ENCODE data around the gene GAGE12J. TPM values are rescaled to one million over a fixed set of nuclear protein-coding genes. Genes with fewer than 3 reads are reported as not detected.
"Not testable (repeated sequence)": the region's sequence is repeated elsewhere in the genome, so short reads cannot be mapped to it uniquely, and the experiment has no call there.

The GAGE12J gene, protein sequence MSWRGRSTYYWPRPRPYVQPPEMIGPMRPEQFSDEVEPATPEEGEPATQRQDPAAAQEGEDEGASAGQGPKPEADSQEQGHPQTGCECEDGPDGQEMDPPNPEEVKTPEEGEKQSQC
- not detected in 2 replicates for total RNA-seq
- not detected for polyA plus RNA-seq (2012)

DNA sequence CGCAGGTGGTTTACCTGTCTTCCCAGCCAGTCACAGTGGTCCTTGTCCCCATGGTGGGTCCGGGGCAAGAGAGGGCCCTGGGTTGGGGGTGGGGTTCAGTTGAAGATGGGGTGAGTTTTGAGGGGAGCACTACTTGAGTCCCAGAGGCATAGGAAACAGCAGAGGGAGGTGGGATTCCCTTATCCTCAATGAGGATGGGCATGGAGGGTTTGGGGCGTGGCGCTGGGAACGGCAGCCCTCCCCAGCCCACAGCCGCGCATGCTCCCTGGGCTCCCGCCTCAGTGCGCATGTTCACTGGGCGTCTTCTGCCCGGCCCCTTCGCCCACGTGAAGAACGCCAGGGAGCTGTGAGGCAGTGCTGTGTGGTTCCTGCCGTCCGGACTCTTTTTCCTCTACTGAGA lies at the start of gene GAGE12J:
Gene GAGE12J (plus strand): TSS at position 301 of the 400 bp plus-strand sequence. CDS start 1,157 bp downstream, outside the sequence.
- not testable (repeated sequence) for DNase-seq (ENCODE audit: low read depth)

DNA sequence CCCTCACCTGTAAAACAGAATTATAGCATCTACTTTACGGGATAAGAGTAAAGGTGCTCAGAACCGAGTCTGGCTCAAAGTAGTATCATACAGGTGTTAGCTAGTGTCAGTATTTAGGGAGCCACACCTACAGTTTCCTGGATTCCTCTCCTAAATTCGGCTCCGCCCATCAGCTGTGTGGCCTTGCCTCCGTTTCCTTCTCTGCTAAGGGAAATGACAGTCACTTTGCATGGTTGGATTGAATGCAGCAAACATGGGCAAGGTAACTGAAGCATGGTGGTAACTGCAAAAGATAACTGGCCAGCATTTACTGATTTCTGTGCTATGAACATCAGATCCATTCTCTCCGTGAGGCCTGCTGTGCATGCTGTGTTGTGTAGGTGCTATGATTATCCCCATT lies 49.4 kb upstream of the GAGE12J start:
- DNase-seq (ENCODE audit: low read depth) = no peak

DNA sequence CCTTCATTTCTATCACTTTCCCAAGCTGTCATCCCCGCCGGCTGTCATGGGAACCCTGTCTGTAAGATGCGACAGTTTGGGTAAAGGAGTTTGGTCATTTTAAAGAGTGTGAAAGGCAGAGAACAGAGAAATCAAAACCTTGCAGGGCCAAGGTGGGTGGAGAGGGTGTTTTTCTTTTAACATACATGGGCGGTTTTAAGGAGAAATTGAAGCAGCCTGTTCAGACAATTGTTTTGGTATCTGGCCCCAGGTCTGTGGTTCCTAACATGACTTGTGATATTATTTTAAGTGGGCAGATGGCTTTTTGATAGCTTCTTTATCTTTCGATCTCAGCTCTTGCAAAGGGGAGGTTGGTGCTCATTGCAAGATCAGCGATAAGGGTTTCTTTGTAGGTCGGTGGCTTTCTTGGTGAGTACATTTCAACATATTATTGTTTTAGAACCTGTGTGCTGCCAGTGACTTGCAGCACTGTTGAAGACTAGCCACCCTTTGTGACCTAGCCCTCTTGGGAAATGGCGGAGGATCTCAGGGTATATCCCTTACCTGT lies 48.6 kb upstream of the GAGE12J start:
- DNase-seq (ENCODE audit: low read depth) = no peak

DNA sequence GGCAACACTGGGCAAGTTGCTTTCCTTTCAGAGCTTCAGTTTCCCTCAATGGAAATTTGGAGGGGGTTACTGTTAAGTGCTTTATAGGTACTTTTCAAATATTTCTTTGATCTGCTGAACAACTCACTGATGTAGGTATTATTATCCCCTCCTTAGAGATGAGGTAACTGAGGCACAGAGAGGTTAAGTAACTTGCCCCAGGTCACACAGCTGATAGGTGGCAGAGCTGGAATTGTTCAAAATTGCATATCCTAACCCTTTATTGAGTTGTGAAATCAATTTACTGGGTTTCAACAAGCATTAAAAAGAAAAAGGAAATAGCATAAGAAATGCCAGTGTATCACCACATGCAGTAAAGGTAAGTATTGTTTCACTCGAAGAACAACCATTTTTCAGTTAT lies 45.6 kb upstream of the GAGE12J start:
- DNase-seq (ENCODE audit: low read depth) = no peak

DNA sequence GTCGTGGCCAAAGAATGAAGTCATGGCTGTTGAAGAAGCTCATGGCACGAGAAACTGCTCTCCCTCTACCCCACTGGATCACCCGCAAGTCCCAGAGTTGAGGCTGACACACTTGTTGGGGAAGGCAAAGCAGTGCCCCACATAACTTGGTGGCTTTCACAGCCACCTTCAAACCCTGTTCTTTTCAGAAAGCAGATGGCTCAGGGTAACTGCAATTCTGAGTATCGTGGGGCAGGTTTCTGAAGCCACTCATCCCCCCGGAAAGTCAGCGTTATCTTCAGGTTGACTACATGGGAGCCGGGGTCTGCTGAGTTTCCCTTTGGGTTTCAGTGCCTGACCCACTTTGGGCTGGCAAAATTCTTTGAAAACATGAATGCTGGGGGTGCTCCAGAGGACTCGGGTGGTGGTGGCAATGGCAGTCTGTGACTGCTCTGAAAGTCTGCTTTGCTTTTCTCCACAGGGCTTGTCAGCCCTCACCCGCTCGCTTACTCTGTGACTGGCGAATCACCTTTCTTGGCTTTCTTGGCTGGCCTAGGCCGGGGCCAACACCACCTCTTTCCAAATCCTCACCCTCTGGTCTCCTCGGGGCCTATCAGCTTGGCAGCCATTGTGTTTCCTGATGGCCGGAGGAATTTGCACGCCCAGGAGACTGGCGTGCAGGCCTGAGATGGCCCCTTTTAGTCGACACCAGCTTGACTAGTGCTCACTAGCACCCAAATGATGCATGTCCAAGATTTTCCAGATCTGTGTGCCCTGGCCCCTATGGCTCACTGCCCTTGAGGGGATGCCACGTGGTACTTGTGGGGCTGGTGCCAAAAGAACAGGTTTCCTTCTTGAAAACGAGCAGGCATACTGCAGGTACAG lies 44.9 kb upstream of the GAGE12J start:
- DNase-seq (ENCODE audit: low read depth) = no peak

DNA sequence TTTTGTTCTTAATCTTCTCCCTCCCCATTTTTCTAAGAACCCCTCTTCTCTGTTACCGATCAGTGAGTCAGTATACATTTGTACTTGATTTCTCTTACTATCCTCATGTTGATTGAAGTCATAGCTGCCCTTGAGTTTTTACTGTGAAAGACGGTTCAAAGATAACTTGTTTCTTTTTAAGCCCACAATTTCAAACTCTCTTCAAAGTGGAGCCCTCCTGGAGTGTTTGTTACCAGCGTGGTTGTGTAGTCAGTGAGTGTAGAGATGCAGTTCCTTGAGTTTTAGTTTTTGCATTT lies 44.4 kb upstream of the GAGE12J start:
- no peak for DNase-seq (ENCODE audit: low read depth)

DNA sequence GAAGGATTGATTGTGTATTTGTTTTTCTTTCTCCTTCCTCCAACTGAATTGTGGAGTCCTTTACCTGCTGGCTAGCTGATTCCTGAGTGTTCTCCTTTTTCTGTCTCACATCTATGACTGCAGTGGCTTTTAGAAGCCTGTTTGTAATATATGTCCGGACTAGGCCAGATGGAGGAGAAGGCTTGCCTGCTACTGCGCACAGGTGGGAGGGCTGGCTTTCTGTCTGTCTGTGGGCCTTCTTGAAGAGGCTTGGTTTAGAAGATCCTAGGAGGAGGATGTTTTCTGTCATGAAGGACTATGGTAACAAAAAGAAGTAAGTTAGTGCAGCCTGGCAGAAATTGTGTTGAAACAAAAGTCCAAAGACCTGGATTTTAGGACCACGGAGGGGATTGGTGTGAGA lies 43.8 kb upstream of the GAGE12J start:
- no peak for DNase-seq (ENCODE audit: low read depth)

DNA sequence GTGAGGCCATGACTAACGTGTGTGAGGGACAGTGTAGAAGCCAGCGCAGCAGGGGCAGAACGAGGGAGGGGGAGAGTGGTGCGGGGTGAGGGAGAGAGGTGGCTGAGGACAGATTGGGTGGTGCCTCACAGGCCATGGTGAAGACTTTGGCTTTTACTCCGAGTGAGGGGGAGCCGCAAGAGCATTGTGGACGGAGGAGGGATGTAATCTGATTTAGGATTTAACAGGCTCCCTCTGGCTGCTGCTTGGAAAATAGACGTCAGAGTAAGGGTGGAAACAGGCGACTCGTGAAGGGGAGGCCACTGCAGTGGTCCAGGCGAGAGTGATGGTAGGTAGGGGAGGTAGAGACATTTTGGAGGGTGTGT lies 39.2 kb upstream of the GAGE12J start:
- peak; percentile 11 for DNase-seq (ENCODE audit: low read depth)

DNA sequence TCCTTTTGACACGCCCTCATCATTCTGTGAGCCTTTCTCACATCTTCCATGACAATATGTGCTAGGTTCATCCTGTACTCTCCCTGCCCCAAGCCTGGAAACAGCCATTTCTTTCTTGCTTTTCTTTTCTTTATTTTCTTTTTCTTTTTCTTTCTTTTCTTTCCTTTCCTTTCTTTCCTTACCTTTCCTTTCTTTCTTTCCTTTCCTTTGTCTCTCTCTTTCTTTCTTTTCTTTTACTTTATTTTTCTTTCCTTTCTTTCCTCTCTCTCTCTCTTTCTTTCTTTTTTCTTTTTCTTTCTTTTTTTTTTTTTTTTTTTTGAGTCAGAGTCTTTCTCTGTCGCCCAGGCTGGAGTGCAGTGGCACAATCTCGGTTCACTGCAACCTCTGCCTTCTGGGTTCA lies 37.6 kb upstream of the GAGE12J start:
- DNase-seq (ENCODE audit: low read depth) = no peak

DNA sequence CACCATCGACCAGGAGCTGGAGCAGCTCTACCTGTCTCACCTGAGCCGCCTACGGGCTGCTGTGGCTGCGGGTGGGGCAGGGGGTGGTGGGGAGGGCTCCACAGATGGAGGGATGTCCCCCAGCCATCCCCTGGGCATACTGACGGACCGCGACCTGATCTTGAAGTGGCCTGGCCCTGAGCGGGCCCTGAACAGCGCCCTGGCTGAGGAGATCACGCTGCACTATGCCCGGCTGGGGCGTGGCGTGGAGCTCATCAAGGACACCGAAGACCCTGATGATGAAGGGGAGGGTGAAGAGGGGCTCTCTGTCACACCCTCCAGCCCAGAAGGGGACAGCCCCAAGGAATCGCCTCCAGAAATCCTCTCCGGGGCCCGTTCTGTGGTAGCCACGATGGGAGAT lies 35.7 kb upstream of the GAGE12J start:
- no peak for DNase-seq (ENCODE audit: low read depth)

DNA sequence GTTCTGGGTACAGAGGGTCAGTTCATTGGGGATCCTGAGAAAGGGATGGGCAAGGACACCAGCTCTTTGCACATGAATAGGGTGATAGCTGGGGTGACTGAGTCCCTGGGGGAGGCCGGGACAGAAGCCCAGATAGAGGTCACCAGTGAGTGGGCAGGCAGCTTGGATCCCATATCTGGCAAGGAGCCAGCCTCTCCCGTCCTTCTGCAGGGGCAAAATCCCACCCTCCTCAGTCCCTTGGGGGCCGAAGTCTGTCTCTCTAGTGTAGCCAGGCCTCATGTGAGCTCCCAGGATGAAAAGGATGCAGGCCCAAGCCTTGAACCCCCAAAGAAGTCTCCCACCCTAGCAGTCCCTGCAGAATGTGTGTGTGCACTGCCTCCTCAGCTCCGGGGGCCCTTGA lies 35.3 kb upstream of the GAGE12J start:
- DNase-seq (ENCODE audit: low read depth) = no peak

DNA sequence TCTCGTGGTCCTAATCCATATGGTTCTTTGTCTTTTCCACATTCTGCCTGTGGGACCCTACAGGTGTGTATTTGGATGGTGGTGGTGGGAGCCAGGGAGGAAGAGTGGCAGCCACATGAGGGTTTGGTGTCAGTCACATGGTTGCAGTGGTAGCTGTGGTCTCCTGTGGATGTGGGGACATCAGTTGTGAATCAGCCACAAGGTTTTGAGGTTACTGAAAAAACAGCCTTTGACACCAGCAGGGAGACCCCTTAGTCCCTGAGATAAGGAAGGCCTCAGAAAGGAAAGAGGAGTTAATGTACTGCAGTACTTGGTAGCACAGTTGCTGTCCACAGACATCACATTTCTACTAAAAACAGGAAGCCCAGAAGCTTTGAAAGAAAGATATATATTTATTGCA lies 34.2 kb upstream of the GAGE12J start:
- DNase-seq (ENCODE audit: low read depth) = no peak

DNA sequence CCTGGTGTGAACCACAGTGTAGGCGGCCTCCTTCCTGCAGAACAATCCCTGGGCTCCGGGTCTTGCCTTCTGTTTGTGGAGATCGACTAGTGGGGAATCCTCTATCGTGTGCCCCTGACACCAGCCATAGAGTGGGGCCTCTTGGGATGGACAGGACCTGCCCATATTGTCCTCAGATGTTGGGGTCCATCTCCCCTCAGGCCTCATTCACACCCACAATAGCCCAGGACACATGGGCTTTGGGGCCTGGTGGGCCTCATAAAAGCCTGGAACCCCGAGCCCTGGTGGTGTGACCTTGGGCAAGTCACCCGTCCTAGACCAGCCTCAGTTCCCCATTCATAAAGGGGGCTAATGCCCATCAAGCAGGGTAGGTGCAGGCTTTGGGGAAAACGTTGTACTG lies 31.6 kb upstream of the GAGE12J start:
- no peak for DNase-seq (ENCODE audit: low read depth)

DNA sequence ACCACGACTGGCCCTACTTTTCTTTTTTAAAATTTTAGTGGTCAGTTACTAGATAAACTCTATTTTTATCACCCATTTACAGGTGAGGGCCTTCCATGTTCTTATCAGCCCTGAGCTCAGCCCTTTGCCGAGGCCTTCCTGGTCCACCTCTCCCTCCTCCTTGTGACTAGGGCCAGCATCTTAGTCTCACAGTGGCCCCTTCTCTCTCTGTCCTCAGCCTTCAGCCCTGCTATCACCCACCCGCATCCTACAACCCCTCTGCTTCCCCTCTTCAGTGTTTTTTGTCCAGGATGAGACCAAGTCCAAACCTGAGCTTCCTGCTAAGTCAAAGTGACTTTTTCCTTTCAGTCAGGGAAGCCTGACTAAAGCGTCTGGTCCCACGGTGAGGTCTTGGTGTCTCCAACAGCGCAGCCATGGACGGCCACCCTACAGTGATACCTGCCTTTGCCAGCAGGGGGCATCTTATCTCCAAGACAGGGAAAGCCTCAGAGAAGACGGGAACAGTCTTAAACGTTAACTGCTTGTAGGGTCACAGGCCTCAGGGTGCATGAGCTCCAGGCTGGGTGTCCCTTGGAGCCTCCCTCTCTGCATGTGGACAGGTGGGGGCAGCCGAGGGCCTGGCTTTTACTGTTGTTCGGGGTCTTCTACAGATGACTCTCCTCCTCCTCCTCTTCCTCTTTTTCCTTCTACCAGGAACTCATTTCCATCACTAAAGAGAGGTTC lies 30.1 kb upstream of the GAGE12J start:
- DNase-seq (ENCODE audit: low read depth) = peak; percentile 60

DNA sequence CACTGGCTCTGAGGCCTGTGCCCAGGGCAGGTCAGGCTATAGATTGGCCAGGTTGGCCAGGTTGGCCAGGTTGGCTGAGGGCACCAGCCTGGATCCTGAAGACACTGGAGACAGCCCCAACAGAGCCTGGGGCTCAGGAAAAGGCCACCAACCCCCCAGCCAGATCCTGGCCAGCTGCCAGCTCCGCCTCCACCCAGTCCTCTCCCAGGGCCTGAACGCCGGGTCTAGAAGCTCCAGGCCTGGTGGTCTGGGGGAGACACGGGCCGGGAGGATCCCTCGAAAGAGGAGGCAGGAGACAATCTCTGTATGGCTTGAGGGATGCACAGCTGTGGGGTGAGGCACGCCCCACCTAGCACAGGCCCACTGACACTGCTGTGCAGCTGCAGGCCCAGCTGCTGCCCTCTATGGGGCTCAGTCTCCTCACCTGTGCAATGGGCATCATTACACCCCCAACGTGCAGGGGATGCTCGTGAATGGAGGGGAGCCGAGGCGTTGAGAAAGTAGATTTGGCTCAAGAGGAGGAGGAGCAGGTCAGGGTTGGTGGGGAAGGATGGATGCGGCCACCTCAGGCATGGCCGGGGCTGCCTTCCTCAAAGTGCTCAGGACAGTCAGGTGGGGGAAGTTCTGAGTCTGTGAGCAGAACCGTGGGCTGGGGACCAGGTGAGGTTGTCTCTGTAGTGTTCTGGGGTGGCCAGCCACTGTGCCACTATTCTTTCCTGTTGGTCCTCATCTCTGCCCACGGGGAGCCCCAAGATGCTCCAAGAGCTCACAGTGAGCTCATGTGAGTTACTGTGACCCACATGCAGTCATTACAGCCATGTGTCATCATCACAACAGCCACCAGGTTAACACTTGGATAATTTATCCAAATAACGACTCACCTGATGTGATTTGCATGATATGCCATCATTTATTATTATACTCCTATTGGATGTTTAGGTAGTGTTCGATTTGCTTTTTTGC lies 29.2 kb upstream of the GAGE12J start:
- no peak for DNase-seq (ENCODE audit: low read depth)

DNA sequence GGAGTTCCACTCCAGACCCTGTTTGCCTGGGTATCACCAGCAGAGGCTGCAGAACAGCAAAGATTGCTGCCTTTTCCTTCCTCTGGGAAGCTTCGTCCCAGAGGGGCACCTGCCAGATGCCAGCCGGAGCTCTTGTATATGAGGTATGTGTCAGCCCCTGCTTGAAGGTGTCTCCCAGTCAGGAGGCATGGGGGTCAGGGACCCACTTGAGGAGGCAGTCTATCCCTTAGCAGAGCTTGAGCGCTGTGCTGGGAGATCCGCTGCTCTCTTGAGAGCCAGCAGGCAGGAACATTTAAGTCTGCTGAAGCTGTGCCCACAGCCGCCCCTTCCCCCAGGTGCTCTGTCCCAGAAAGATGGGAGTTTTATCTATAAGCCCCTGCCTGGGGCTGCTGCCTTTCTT lies 22.5 kb upstream of the GAGE12J start:
- not testable (repeated sequence) for DNase-seq (ENCODE audit: low read depth)

DNA sequence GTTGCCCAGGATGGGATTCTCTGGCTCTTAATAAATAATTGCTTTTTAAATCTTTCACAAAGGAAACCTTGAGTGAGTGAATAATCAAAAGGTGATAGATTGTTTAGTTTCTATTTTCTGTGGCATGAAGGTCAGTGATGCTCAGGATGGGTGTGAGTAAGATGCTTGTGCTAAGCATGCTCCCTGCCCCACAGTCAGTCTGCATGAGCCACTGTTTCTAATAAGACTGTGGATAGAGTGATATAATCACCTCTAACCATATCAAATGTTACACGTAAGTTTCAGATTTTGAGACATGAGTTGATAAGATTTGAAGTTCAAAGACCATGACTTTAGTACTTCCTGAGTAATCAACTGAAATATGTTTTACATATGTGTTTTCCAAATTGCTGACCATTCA lies 21.1 kb upstream of the GAGE12J start:
- DNase-seq (ENCODE audit: low read depth) = no peak

DNA sequence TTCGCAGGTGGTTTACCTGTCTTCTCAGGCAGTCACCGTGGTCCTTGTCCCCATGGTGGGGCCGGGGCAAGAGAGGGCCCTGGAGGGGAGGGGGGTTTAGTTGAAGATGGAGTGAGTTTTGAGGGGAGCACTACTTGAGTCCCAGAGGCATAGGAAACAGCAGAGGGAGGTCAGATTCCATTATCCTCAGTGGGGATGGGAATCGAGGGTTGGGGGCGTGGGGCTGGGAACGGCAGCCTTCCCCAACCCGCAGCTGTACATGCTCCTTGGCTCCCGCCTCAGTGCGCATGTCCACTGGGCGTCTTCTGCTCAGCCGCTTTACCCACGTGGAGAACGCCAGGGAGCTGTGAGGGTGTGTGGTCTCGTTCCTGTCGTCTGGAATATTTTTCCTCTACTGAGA lies 18.5 kb upstream of the GAGE12J start, which contains the start of gene GAGE10:
Gene GAGE10 (plus strand): TSS at position 301 of the 400 bp plus-strand sequence. CDS start 1,214 bp downstream, outside the sequence.
- DNase-seq (ENCODE audit: low read depth) = no peak

DNA sequence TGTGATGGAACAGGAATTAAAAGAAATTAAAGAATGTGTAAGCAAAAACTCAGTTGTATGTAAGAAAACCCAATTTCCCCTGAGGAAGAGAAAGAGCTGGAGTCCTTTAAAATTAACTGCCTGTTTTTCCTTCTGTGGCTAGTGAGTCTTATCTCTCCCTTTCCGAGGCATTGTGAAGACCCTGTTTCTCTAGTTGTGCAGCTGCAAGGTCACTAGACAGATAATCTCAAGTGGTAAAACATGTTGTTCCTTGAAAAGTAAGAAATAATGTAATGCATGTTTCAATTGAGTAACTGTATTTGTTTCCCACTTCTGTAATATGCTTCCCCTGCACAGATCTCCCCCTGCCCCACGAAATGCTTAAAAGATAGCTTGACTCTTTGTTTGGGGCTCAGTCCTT lies 14.1 kb upstream of the GAGE12J start:
- not testable (repeated sequence) for DNase-seq (ENCODE audit: low read depth)

DNA sequence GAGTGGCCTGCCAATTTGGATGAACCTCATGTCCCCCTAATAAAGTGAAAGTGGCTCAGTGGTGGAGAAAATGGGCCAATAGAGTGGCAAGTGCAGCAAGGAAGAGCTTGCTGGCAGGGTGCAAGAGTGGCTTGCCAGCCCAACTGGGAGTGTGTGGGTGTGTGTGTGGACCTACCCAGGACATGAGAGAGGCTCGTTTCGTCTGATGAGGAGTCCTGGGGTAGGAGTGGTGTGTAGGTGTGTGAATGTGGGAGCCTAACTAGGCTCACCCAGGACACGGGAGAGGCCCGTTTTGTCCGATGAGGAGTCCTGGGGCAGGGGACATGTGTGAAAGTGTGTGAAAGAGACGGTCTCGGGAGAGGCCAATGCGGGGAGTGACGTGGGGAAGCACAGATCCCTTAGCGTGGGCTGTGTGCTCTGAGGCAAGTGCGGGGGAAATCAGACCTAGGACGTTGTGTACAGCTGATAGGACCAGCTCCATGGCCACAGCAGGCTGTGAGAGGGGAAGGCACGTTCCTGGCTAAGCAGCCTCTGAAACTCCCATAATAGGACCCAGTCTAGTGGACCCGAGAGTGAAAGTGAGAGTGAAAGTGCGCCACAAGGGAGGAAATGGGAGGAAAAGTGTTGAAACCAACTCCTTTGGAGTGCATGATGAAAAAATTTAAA lies 13.1 kb upstream of the GAGE12J start:
- peak; percentile 19 for DNase-seq (ENCODE audit: low read depth)
